Caco-2 (cell line): ENCODE results near the gene CELA3A. TPM values are rescaled to one million over a fixed set of nuclear protein-coding genes. Genes with fewer than 3 reads are reported as not detected.

ENCODE experiments used
- BruUV-seq: library from RNA; stranded (reverse); fragments of 400-500 nt; replicated peaks from 2 replicates; lab custom pipeline; 2021; lab: Mats Ljungman, UMichigan
- CTCF ChIA-PET: fragments of 300-600 bp; sonication (Branson Sonifier 250); formaldehyde crosslinking; loops from one replicate; lab custom pipeline; 2022; ENCODE audit warnings: antibody characterized with exemption; lab: Charles Lee
- POLR2A ChIA-PET: fragments of 300-600 bp; sonication (Branson Sonifier 250); formaldehyde crosslinking; loops from one replicate; lab custom pipeline; 2022; ENCODE audit warnings: antibody characterized with exemption; lab: Charles Lee
- DNase-seq, 2 experiments: peaks; one replicate each; pipeline versions ENCODE4 v3.0.0 to v3.0.0-alpha.2; 2020 to 2022
- H3K27me3 ChIP-seq: replicated peaks from 2 replicates; pipeline ENCODE4 v1.6.0; 2011; ENCODE audit warnings: low read length; ENCODE audit not compliant: control insufficient read depth, insufficient read depth
- H3K36me3 ChIP-seq: 2 replicates; pipeline ENCODE4 v1.5.1; 2011; ENCODE audit warnings: low read length; ENCODE audit not compliant: control insufficient read depth, insufficient read depth
- H3K4me1 ChIP-seq: fragments of 250-450 bp; sonication (Bioruptor Pico); 2 replicates; pipeline ENCODE4 v1.5.1; 2020; ENCODE audit warnings: mild to moderate bottlenecking
- H3K4me3 ChIP-seq: 2 replicates; pipeline ENCODE4 v1.5.1; 2011; ENCODE audit warnings: low read depth, mild to moderate bottlenecking, control low read depth, low read length
- H3K9me3 ChIP-seq: fragments of 250-450 bp; sonication (Bioruptor Pico); 2 replicates; pipeline ENCODE4 v1.5.1; 2020; ENCODE audit warnings: mild to moderate bottlenecking, moderate library complexity
- H3K27ac Mint-ChIP-seq: one replicate; pipeline ENCODE4 v1.8.0; 2022; ENCODE audit warnings: mixed read lengths; ENCODE audit not compliant: unreplicated experiment
- H3K27me3 Mint-ChIP-seq: one replicate; pipeline ENCODE4 v1.8.0; 2022; ENCODE audit warnings: mixed read lengths; ENCODE audit not compliant: insufficient read depth, unreplicated experiment
- H3K36me3 Mint-ChIP-seq: one replicate; pipeline ENCODE4 v1.8.0; 2022; ENCODE audit warnings: mild to moderate bottlenecking, mixed read lengths; ENCODE audit not compliant: insufficient read depth, unreplicated experiment
- H3K4me1 Mint-ChIP-seq: one replicate; pipeline ENCODE4 v1.8.0; 2022; ENCODE audit warnings: low read depth, mixed read lengths; ENCODE audit not compliant: unreplicated experiment
- H3K4me3 Mint-ChIP-seq: one replicate; pipeline ENCODE4 v1.8.0; 2022; ENCODE audit warnings: mild to moderate bottlenecking, moderate library complexity, mixed read lengths; ENCODE audit not compliant: unreplicated experiment
- H3K9me3 Mint-ChIP-seq: one replicate; pipeline ENCODE4 v1.8.0; 2022; ENCODE audit warnings: mixed read lengths; ENCODE audit not compliant: unreplicated experiment
- CTCF ChIP-seq, 2 experiments: fragments of 200-600 bp in 1 of 2; IDR thresholded peaks; 1 replicate in 1 of 2; 2 replicates in 1 of 2; pipeline versions ENCODE4 v1.5.1 to v1.8.0; 2011 to 2022; ENCODE audit warnings: antibody characterized with exemption in 1 of 2, control low read depth in 1 of 2, inconsistent platforms in 1 of 2, low read depth in 1 of 2, low read length in 1 of 2, mild to moderate bottlenecking in 1 of 2, moderate library complexity in 1 of 2; ENCODE audit not compliant: insufficient read depth in 1 of 2, severe bottlenecking in 1 of 2, unreplicated experiment in 1 of 2
- intact Hi-C: fragments of 100-400 bp; cut with micrococcal nuclease; formaldehyde crosslinking; loops from one replicate; pipeline ENCODE4 v1.10.0; 2022; ENCODE audit not compliant: unreplicated experiment
- total RNA-seq: library from RNA; stranded (reverse); gene quantifications from 2 replicates; pipeline ENCODE4 v1.2.3, GENCODE V29; 2022

Gene CELA3A
- total RNA-seq, 1 experiment from 2014 or later, result not detected

- no peaks in the 10 kb centered on the region for H3K27me3 Mint-ChIP-seq
- peaks cover 5% of the 10 kb centered on the region for H3K36me3 Mint-ChIP-seq
- Histone ChIP-seq H3K4me1 (peaks cover 32% of the 10 kb centered on the region), H3K36me3 (no peaks in the 10 kb centered on the region), H3K27me3 (no peaks in the 10 kb centered on the region), H3K9me3 (no peaks in the 10 kb centered on the region), H3K4me3 (no peak overlapping the region)
- BruUV-seq, result no TSS peak
- intact Hi-C loops, result no loop called here
- TF ChIP-seq CTCF (IDR thresholded peaks at IDR 0.05; ENCODE audit: insufficient read depth in 1 of 2, low read depth in 1 of 2, low read length in 1 of 2, severe bottlenecking in 1 of 2, unreplicated experiment in 1 of 2), result no peak
- H3K9me3 Mint-ChIP-seq, result peaks cover 11% of the 10 kb centered on the region
- DNase-seq, result no peak
- CTCF ChIA-PET, result interaction anchor here (0.6 kb wide), 1 partner anchor 384 kb away, joined by 3 read pairs; no protein-coding TSS in a partner anchor
- peaks cover 20% of the 10 kb centered on the region for H3K4me1 Mint-ChIP-seq
- H3K4me3 Mint-ChIP-seq, result no peak overlapping the region
- POLR2A ChIA-PET, result no interaction called here
- no peak overlapping the region for H3K27ac Mint-ChIP-seq
Measured at GRCh38 chr1:22044690-22045420, 43.4 kb downstream of the CELA3A start.

DNA sequence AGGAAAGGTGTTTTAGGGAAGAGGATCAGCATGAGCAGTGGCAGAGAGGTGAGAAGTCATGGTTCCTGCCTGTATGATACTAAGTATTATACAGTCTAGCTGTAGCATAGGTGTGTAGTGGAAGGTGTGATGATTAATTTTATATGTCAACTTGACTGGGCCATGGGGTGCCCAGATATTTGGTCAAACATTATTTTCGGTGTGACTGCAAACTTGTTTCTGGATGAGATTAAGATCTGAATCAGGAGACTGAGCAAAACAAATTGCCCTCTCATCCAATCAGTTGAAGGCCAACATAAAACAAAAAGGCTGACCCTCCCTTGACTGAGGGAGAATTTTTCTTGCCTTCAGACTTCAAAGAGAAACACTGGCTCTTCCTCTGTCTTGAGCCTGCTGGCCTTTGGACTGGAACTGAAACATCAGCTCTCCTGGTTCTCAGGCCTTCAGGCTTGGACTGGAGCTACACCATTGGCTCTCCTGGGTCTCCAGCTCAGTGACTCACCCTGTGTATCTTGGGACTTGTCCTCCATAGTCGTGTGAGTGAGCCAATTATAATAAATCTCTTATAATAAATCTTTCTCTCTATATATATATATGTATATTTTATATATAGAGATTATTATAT is 44.3 kb downstream of the CELA3A start:
- POLR2A ChIA-PET, result no interaction called here
- DNase-seq, result no peak
- CTCF ChIA-PET, result interaction anchor here (0.6 kb wide), 1 partner anchor 383 kb away, joined by 3 read pairs; no protein-coding TSS in a partner anchor
- no TSS peak for BruUV-seq
- no peaks in the 10 kb centered on the region for H3K27me3 ChIP-seq
- H3K36me3 ChIP-seq, result no peaks in the 10 kb centered on the region
- H3K9me3 ChIP-seq, result no peaks in the 10 kb centered on the region
- peaks cover 11% of the 10 kb centered on the region for H3K9me3 Mint-ChIP-seq
- H3K4me1 ChIP-seq, result peaks cover 30% of the 10 kb centered on the region
- no peak overlapping the region for H3K27ac Mint-ChIP-seq
- no peaks in the 10 kb centered on the region for H3K27me3 Mint-ChIP-seq
- no peak for TF ChIP-seq CTCF (IDR thresholded peaks at IDR 0.05; ENCODE audit: insufficient read depth in 1 of 2, low read depth in 1 of 2, low read length in 1 of 2, severe bottlenecking in 1 of 2, unreplicated experiment in 1 of 2)
- H3K4me3 ChIP-seq, result no peak overlapping the region
- intact Hi-C loops, result no loop called here
- H3K36me3 Mint-ChIP-seq, result peaks cover 5% of the 10 kb centered on the region
- no peak overlapping the region for H3K4me3 Mint-ChIP-seq
- peaks cover 20% of the 10 kb centered on the region for H3K4me1 Mint-ChIP-seq

DNA sequence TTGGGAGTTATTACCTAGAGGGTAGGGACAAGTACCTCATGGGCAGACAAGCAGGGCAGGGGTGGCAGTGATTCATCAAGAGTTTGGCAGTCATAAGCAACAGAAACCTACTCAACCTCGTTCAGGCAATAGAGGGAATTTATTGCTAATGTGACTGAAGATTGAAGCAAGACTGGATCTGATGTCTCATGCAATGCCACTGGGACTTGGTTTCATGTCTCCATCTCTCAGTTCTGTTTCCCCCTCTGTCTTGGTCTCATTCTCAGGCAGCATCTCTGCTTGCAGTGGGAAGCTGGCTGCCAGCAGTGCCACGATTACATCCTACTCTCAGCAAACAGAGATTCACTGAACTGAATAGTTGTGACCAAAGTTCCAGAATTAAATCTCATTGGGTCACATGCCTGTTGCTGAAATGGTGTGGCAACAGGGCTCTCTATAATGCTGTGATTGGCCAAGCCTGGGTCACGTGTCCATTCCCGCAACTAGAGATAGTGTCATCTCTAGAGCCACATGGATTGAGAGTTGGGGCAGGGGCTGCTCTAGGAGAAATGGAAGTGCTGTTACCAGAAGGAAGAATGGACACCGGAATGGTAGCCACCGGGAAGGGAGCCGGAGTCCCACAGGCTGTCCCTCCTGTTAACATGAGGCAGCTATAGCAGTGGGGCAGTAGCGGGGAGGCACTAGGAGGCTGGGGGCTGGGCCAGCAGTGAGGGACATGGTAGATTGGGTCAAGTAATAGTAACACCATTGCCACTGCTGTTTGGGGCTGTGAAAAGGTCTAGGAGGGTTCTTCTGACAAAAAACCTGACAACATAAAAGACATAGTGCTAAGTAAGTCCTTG is 47.1 kb downstream of the CELA3A start:
- peak in 1 of 2 experiments; percentile 38 for DNase-seq
- Mint-ChIP-seq H3K27ac (no peak overlapping the region), H3K36me3 (peaks cover 16% of the 10 kb centered on the region), H3K4me3 (no peak overlapping the region), H3K27me3 (no peaks in the 10 kb centered on the region), H3K4me1 (peaks cover 9% of the 10 kb centered on the region), H3K9me3 (peaks cover 11% of the 10 kb centered on the region)
- Histone ChIP-seq H3K36me3 (no peaks in the 10 kb centered on the region), H3K9me3 (no peaks in the 10 kb centered on the region), H3K4me1 (peaks cover 10% of the 10 kb centered on the region), H3K4me3 (no peak overlapping the region), H3K27me3 (no peaks in the 10 kb centered on the region)
- CTCF ChIA-PET, result no interaction called here
- no peak for TF ChIP-seq CTCF (IDR thresholded peaks at IDR 0.05; ENCODE audit: insufficient read depth in 1 of 2, low read depth in 1 of 2, low read length in 1 of 2, severe bottlenecking in 1 of 2, unreplicated experiment in 1 of 2)
- intact Hi-C loops, result no loop called here
- POLR2A ChIA-PET, result no interaction called here
- no TSS peak for BruUV-seq
